ELR (cell line): ENCODE data around the gene ATF7IP2.
"Not testable (repeated sequence)": the region's sequence is repeated elsewhere in the genome, so short reads cannot be mapped to it uniquely, and the experiment has no call there.

Source experiments
- DNase-seq: peaks from one replicate; pipeline ENCODE4 v3.0.0-alpha.2; 2015; ENCODE audit warnings: low read depth

Gene ATF7IP2

GRCh38 chr16:10376229-10376628, 9.6 kb upstream of the ATF7IP2 start:
- no peak for DNase-seq

DNA sequence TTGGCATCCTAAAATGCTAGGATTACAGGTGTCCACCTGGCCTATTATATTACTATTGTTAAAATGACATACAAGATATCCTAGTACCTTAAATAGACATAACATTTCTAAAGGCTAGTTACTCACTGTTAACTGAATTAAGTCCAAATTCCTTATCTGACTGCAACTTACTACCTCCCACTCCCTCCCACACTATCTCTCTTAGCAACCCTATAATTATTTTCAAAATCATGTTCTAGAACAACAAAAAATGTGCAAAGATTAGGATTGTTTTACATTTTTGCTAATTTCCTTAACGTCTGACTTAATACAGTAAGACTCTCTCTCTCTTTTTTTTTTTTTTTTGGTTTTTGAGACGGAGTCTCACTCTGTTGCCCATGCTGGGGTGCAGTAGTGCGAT, 2.2 kb upstream of the ATF7IP2 start:
- no peak for DNase-seq

DNA sequence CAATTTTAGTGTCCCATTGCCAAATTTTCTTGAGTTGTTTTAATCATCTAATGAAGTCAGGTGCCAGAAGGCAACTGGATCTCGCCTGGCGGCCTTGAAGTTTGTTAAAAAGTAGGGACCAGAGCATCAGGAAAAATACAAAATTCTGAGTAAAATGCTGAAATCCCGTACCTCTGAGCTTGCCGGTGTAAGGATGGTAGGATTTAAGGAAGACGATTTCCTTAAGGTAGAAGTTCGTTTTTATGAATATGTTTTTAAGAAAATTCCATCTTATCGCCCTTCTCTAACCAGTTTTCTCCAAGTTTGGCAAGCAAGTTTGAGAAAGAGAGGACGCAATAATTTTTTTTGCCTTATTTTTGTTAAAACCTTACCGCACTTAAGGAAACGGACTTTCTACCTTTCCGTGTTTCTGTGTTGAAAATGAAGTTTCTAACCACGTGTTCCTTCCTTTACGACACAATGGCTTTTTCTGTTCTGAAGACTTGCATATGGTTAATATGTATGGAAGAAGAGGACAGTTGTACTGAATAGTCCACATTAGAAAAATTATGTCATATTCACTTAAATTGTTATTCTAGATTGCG, 748 bp downstream of the ATF7IP2 start:
- no peak for DNase-seq

DNA sequence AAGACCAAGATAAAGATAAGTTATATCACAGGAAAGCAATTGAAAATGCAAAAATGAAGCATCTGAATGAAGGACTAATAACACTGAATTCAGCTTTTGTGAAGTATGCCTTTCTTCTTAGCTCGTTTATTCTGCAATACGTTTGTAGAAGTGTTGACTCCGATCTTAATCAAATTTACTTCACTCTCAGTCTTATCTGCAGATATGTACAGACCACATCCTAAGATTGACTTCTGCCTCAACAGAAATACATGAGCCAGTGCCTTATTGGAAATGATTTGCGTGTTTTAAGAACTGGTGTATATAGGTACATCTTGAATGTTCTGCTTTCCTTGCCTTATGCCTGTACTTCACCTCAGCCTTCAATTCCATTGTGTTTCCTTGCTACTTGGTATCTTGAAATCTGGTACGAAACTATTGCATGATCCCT, 1.3 kb downstream of the ATF7IP2 start:
- DNase-seq: no peak

DNA sequence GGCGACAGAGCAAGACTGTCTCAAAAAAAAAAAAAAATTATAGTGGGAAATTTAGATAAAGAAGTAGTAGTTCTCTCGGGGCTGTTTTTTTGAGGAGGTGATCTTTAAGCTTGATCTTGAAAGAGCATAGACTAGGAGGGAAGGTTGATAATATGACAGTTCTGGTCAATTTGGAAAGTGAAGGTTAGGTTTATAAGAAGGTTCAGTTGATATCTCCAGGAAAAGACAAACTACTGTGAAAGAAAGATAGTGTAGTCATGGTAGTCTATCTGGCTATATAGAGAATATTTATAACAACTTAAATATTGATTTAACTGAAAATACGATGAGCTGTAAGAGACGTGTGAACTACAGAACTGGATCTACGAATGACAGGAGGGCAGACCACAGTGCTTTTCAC, 3.1 kb downstream of the ATF7IP2 start:
- DNase-seq: no peak

DNA sequence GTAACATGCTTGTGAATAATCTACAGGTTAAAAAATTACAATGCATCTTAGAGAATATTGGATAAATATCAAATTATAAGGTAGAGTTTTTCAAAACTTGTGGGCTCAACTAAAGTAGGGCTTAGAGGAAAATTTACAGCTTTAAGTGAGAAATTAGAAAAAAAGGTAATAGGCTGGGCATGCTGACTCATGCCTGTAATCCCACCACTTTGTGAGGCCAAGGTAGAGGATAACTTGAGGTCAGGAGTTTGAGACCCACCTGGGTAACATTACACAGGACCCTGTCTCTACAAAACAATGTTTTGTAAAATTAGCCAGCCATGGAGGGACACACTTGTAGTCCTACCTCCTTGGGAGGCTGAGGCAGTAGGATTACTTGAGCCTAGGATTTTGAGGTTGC, 4.5 kb downstream of the ATF7IP2 start:
- DNase-seq: no peak

- DNase-seq: no peak
These were observed 5.0 kb downstream of the ATF7IP2 start for GRCh38 chr16:10390867-10391266.

DNA sequence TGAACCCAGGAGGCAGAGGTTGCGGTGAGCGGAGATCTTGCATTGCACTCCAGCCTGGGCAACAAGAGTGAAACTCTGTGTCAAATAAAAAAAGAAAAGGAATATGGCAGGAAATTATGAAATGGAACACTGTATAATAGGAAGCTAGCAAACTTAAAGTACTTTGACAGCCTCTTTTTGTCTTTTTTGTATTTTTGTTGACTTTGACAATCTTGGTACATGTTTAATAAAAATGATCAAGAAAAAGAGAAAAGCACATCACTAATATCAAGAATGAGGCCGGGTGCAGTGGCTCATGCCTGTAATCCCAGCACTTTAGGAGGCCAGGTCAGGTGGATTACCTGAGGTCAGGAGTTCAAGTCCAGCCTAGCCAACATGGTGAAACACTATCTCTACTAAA, 5.5 kb downstream of the ATF7IP2 start:
- no peak for DNase-seq

DNA sequence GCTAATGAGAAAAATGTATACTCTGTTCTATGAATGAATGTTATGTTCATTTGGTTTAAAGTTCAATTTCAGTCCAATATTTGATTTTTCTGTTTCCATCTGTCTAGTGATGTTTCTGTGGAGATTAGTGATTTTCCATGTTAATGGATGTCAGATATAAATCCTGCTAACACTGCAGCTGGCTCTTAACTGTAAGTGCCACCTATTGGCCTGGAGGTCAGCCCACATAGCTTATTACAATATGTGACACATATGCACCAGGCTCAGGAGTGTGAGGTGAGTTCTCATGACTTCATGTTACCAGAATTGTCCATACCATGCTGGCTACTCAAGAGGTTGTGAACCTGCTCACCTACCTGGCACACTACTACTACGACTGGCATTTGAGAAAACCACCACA, 17.1 kb downstream of the ATF7IP2 start:
- no peak for DNase-seq

GRCh38 chr16:10405386-10405939, 19.6 kb downstream of the ATF7IP2 start:
- DNase-seq: no peak

- DNase-seq: no peak
These were observed 23.0 kb downstream of the ATF7IP2 start for GRCh38 chr16:10408824-10409381.

DNA sequence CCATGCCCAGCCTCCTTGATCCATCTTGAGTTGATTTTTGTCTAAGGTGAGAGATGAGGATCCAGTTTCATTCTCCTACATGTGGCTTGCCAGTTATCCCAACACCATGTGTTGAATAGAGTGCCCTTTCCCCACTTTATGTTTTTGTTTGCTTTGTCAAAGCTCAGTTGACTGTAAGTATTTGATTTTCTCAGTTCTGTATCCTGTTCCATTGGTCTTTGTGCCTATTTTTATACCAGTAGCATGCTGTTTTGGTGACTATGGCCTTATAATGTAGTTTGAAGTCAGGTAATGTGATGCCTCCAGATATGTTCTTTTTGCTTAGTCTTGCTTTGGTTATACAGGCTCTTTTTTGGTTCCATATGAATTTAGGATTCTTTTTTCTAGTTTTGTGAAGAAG, 23.9 kb downstream of the ATF7IP2 start:
- DNase-seq: not testable (repeated sequence)

- no peak for DNase-seq
These were observed 24.6 kb downstream of the ATF7IP2 start for GRCh38 chr16:10410469-10410868.

DNA sequence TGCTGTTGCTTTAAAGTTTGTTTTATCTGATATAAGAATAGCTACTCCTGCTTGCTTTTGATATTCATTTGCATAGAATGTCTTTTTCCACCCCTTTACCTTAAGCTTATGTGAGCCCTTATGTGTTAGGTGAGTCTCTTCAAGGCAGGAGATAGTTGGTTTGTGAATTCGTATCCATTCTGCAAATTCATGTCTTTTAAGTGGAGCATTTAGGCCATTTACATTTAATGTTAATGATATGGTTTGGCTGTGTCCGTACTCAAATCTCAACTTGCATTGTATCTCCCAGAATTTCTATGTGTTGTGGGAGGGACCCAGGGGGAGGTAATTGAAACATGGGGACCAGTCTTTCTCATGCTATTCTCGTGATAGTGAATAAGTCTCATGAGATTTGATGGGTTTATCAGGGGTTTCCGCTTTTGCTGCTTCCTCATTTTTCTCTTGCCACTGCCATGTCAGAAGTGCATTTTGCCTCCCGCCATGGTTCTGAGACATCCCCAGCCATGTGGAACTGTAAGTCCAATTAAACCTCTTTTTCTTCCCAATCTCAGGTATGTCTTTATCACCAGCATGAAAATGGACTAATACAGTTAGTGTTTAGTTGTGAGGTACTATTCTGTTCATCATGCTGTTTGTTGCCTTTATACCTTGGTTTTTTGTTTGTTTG, 27.2 kb downstream of the ATF7IP2 start:
- no peak for DNase-seq

DNA sequence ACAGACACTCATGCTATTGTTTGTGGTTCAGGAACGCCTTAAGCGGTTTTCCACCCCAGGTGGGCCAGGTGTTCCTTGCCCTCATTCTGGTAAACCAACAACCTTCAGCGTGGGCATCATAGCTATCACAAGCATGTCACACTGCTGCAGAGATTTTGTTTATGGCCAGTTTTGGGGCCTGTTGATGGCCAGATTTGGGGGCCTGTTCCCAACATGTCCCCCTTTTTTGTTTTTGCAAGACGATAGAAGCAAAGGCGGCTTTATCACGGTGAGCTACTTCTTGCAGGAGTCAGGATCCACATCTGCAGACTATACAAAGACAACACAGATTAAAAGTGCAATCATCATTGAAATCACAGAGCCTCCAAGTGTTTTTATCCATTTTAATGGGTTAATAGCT, 32.3 kb downstream of the ATF7IP2 start:
- not testable (repeated sequence) for DNase-seq

DNA sequence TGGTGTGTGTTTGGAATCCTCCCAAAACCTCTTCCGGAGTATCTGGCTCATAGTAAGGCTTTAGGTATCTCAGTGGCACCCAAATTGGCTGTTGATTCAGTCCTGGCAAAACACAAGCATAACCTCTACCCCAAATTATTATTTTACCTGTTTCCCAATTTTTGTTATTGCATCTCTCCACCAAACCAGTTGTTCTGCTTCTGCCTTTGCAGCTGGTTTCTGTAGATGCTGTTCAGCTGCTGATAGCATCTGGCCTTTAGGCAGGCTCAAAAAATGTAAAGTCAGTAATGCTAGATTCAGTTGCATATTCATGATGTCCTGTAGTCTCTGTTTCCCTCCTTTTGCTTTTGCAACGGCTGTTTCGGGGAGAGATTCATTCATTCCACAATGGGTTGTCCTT, 33.8 kb downstream of the ATF7IP2 start:
- no peak for DNase-seq

- no peak for DNase-seq
These were observed 35.7 kb downstream of the ATF7IP2 start for GRCh38 chr16:10421596-10421995.

DNA sequence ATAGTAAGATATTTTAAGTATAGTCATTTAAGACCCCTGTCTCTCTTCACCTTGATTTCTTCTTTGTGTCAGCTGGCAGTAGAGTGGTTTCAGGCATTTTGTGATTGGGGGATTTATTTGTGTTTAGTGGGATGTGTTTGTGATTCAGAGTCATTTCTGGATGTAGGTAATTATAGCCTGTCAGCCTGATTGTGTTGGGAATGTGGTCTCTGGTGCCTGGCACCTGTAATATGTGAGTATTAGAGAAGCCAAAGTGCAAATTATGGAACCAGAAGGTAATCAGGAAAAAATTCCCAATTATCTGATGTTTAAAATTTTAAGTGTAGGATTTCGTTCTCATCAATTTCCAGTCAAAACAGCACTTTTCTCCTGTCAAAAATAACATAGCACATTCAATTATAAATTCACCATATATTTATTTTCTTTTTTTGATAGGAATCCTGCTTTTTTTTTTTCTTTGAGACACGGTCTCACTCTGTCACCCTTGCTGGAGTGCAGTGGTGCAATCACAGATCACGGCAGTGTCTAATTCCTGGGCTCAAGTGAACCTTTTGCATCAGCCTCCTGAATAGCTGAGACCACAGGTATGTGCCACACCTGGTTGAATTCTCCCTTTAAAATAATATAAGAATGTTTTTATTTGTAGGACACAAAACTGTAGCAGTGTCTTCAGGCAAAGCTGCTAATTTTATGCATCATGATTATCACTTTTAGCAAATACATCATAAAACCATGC, 42.7 kb downstream of the ATF7IP2 start:
- DNase-seq: no peak

DNA sequence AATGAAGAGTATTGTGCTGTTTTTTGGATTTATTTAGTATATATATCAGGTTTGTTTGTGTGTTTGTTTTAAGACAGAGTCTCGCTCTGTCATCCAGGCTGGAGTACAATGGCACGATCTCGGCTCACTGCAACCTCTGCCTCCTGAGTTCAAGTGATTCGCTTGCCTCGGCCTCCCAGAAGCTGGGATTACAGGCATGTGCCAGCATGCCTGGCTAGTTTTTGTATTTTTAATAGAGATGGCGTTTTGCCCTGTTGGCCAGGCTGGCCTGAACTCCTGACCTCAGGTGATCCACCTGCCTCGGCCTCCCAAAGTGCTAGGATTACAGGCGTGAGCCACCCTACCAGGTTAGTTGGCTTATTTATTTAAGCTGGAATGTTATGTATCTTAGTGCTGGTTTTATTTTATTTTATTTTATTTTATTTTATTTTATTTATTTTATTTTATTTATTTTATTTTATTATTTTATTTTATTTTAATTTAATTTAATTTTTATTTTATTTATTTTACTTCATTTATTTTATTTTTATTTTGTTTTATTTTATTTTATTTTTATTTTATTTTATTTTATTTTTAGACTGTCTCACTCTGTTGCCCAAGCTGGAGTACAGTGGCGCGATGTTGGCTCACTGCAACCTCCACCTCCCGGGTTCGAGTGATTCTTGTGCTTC, 43.6 kb downstream of the ATF7IP2 start:
- not testable (repeated sequence) for DNase-seq

DNA sequence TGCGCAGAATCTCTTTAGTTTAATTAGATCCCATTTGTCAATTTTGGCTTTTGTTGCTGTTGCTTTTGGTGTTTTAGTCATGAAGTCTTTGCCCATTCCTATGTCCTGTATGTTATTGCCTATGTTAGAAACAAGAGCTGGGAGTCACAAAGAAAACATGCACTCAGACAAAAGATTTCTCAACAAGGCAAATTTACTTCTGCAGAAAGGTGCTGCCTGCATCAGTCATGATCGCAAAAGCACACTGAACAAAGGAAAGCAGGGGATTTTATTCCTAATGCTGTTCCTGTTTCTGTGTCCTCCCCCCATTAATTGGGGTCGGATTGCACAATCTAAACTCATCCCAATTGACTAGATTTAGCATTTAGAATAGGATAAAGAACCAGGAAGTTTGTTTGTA, 55.9 kb downstream of the ATF7IP2 start:
- DNase-seq: no peak

GRCh38 chr16:10447289-10447688, 61.4 kb downstream of the ATF7IP2 start:
- no peak for DNase-seq
